ENCODE measurements around the gene THOC6.
"Not testable (repeated sequence)": the region's sequence is repeated elsewhere in the genome, so short reads cannot be mapped to it uniquely, and the experiment has no call there.

THOC6 gene

GRCh38 chr16:3030222-3031212 is 6.7 kb downstream of the THOC6 start:
- DNase-seq (ENCODE audit: low read depth): no peak

- no peak for DNase-seq (ENCODE audit: low read depth)
These were observed 8.8 kb downstream of the THOC6 start for GRCh38 chr16:3032624-3033023.

- DNase-seq (ENCODE audit: low read depth): no peak
These were observed 11.6 kb downstream of the THOC6 start for GRCh38 chr16:3035289-3035971.

- no peak for DNase-seq (ENCODE audit: low read depth)
These were observed 12.3 kb downstream of the THOC6 start for GRCh38 chr16:3035972-3036725.

- no peak for DNase-seq (ENCODE audit: low read depth)
These were observed 13.0 kb downstream of the THOC6 start, which contains the start of gene BICDL2 for GRCh38 chr16:3036726-3037315. Gene BICDL2 (minus strand): TSS chr16:3036944. CDS start chr16:3035496, 1,448 bp downstream.

- DNase-seq (ENCODE audit: low read depth): no peak
These were observed 14.4 kb downstream of the THOC6 start for GRCh38 chr16:3038256-3038655.

GRCh38 chr16:3038896-3039295 is 15.1 kb downstream of the THOC6 start:
- DNase-seq (ENCODE audit: low read depth): no peak

GRCh38 chr16:3042376-3042775 is 18.5 kb downstream of the THOC6 start:
- DNase-seq (ENCODE audit: low read depth): no peak

GRCh38 chr16:3044708-3045107 is 20.9 kb downstream of the THOC6 start:
- no peak for DNase-seq (ENCODE audit: low read depth)

- no peak for DNase-seq (ENCODE audit: low read depth)
These were observed 22.2 kb downstream of the THOC6 start, which contains the start of gene MMP25 for GRCh38 chr16:3045758-3046640. Gene MMP25 (plus strand): TSS chr16:3046561. CDS start chr16:3046918, 357 bp downstream.

- no peak for DNase-seq (ENCODE audit: low read depth)
These were observed 23.0 kb downstream of the THOC6 start for GRCh38 chr16:3046641-3047386.

- no peak for DNase-seq (ENCODE audit: low read depth)
These were observed 23.5 kb downstream of the THOC6 start for GRCh38 chr16:3047387-3047720.

GRCh38 chr16:3049921-3050481 is 26.2 kb downstream of the THOC6 start:
- DNase-seq (ENCODE audit: low read depth): no peak

- no peak for DNase-seq (ENCODE audit: low read depth)
These were observed 26.7 kb downstream of the THOC6 start for GRCh38 chr16:3050487-3050886.

GRCh38 chr16:3051009-3051408 is 27.2 kb downstream of the THOC6 start:
- DNase-seq (ENCODE audit: low read depth): no peak

- no peak for DNase-seq (ENCODE audit: low read depth)
These were observed 27.7 kb downstream of the THOC6 start for GRCh38 chr16:3051494-3051893.

- DNase-seq (ENCODE audit: low read depth): not testable (repeated sequence)
These were observed 28.9 kb downstream of the THOC6 start for GRCh38 chr16:3052571-3053329.

- not testable (repeated sequence) for DNase-seq (ENCODE audit: low read depth)
These were observed 29.5 kb downstream of the THOC6 start for GRCh38 chr16:3053330-3053710.
